ENCODE measurements around the gene TRDN. TPM values are rescaled to one million over a fixed set of nuclear protein-coding genes. Genes with fewer than 3 reads are reported as not detected.

TRDN gene
- total RNA-seq, 1 experiment from 2014 or later: 10.4 TPM

GRCh38 chr6:123655521-123656306, 19.0 kb upstream of the TRDN start:
- Histone ChIP-seq H2BK20ac (ENCODE audit: low read depth, low read length, poor library complexity, severe bottlenecking) (no peak overlapping the region), H3K9me3 (ENCODE audit: control insufficient read depth, low read depth, low read length) (no peaks in the 10 kb centered on the region), H3K56ac (ENCODE audit: insufficient read length, low read depth, low read length) (no peak overlapping the region), H2AK5ac (ENCODE audit: insufficient read length, low read length) (no peak overlapping the region), H2BK120ac (ENCODE audit: low read depth, low read length, poor library complexity, severe bottlenecking) (no peak overlapping the region), H4K5ac (ENCODE audit: insufficient read length, low read depth, low read length) (no peak overlapping the region), H2BK5ac (ENCODE audit: insufficient read length, low read length) (no peak overlapping the region), H3K23me2 (ENCODE audit: insufficient read length, low read depth, low read length, poor library complexity, severe bottlenecking) (no peaks in the 10 kb centered on the region), H3K18ac (ENCODE audit: insufficient read length, low read depth, low read length) (no peak overlapping the region), H3K79me1 (ENCODE audit: insufficient read depth, low read depth, low read length, poor library complexity, severe bottlenecking) (no peaks in the 10 kb centered on the region), H3K23ac (ENCODE audit: insufficient read length, low read depth, low read length) (no peak overlapping the region), H3K27me3 (ENCODE audit: insufficient read depth, low read length) (no peaks in the 10 kb centered on the region), H3K4ac (ENCODE audit: low read depth, low read length) (no peak overlapping the region), H3K79me2 (ENCODE audit: insufficient read depth, low read length) (no peaks in the 10 kb centered on the region), H3K14ac (ENCODE audit: insufficient read depth, low read length) (no peak overlapping the region), H3K4me2 (ENCODE audit: insufficient read depth, insufficient read length, low read length) (no peak overlapping the region), H2BK15ac (ENCODE audit: low read depth, low read length) (no peak overlapping the region), H4K20me1 (ENCODE audit: control insufficient read depth, insufficient read depth, insufficient read length) (no peaks in the 10 kb centered on the region), H2AFZ (ENCODE audit: low read length) (no peak overlapping the region), H4K91ac (ENCODE audit: insufficient read length, low read depth, low read length) (no peak overlapping the region), H3T11ph (ENCODE audit: low read length) (no peak overlapping the region), H4K8ac (replicated peaks; ENCODE audit: insufficient read length, low read depth, low read length) (no peak overlapping the region), H3K9ac (ENCODE audit: extremely low read depth, insufficient read length, low read length) (no peak overlapping the region), H2BK12ac (ENCODE audit: insufficient read length, low read depth, low read length) (no peak overlapping the region), H3K4me1 (ENCODE audit: insufficient read depth, low read length) (no peaks in the 10 kb centered on the region), H3K27ac (ENCODE audit: insufficient read length, low read depth, low read length) (no peak overlapping the region)
- WGBS (ENCODE audit: extremely low coverage, insufficient read length, low lambda C conversion rate): no CpG with 5 or more reads among the region's 3 CpGs
- H3K36me3 Mint-ChIP-seq (ENCODE audit: insufficient read depth in 1 of 3, low read depth in 3 of 3): no peaks in the 10 kb centered on the region
- no peak overlapping the region for H3K4me3 Mint-ChIP-seq
- H3K27ac Mint-ChIP-seq: no peak overlapping the region
- H3K9me3 Mint-ChIP-seq: no peaks in the 10 kb centered on the region
- no peak for DNase-seq
- H3K27me3 Mint-ChIP-seq (ENCODE audit: low read depth): no peaks in the 10 kb centered on the region
- H3K4me1 Mint-ChIP-seq: no peaks in the 10 kb centered on the region
- no peak for TF ChIP-seq CTCF (conservative IDR thresholded peaks at IDR 0.05)
